SK-N-MC (cell line): ENCODE measurements around the gene IRF3.

Experiments
- EZH2 ChIP-seq: fragments of 200-600 bp; sonication (generic); IDR thresholded peaks from one replicate; pipeline ENCODE4 v1.6.1; 2017; ENCODE audit warnings: antibody characterized with exemption
- FOXP2 ChIP-seq: optimal IDR thresholded peaks from 2 replicates; pipeline ENCODE3; 2011; ENCODE audit warnings: mild to moderate bottlenecking, moderate library complexity; ENCODE audit not compliant: insufficient read depth; ENCODE audit errors: extremely low read length, control extremely low read depth
- POLR2AphosphoS5 ChIP-seq: IDR thresholded peaks from 2 replicates; pipeline ENCODE4 v1.6.1; 2012; ENCODE audit warnings: mild to moderate bottlenecking, low read depth, low read length, borderline replicate concordance

- 0 out of 2 replicates have a peak, but pooled peaks have one; percentile 1 for TF ChIP-seq POLR2AphosphoS5
- TF ChIP-seq EZH2: no peak
- TF ChIP-seq FOXP2: no peak
Measured at GRCh38 chr19:49686503-49687088, 20.9 kb upstream of the IRF3 start.
